Measurements from ENCODE around the gene SEMA4F.

The SEMA4F gene

GRCh38 chr2:74670263-74670662 is 16.2 kb downstream of the SEMA4F start:
- TF ChIP-seq CTCF (IDR thresholded peaks at IDR 0.05; ENCODE audit: low read depth, low read length, poor library complexity, severe bottlenecking): no peak
- TF ChIP-seq EZH2phosphoT487 (IDR thresholded peaks at IDR 0.05; ENCODE audit: borderline replicate concordance, low read length): no peak
- Histone ChIP-seq H3F3A (ENCODE audit: control insufficient read depth, insufficient read depth) (no peaks in the 10 kb centered on the region), H3K27ac (ENCODE audit: low read depth, low read length) (no peak overlapping the region)

GRCh38 chr2:74671479-74671878 is 17.4 kb downstream of the SEMA4F start:
- no peak overlapping the region for H3K4me3 ChIP-seq (ENCODE audit: low read length)
- H3K9me3 ChIP-seq (ENCODE audit: control insufficient read depth, insufficient read depth, low read length): no peaks in the 10 kb centered on the region
- no peaks in the 10 kb centered on the region for H3K4me1 ChIP-seq (ENCODE audit: control insufficient read depth, low read length)
- no peaks in the 10 kb centered on the region for H3K79me2 ChIP-seq (ENCODE audit: control insufficient read depth, low read length)
- H3K27me3 ChIP-seq (ENCODE audit: control insufficient read depth, low read length): no peaks in the 10 kb centered on the region
- H3K27ac ChIP-seq (ENCODE audit: low read depth, low read length): no peak overlapping the region
- no peaks in the 10 kb centered on the region for H3K9me2 ChIP-seq (replicated peaks; ENCODE audit: control insufficient read depth, low read length)
- H3K36me3 ChIP-seq (ENCODE audit: control insufficient read depth, low read length): no peaks in the 10 kb centered on the region
- no peak for TF ChIP-seq CTCF (IDR thresholded peaks at IDR 0.05; ENCODE audit: low read depth, low read length, poor library complexity, severe bottlenecking)
- H3K4me2 ChIP-seq (ENCODE audit: low read length): no peak overlapping the region
- H3F3A ChIP-seq (ENCODE audit: control insufficient read depth, insufficient read depth): no peaks in the 10 kb centered on the region
- H4K20me1 ChIP-seq (ENCODE audit: control insufficient read depth, insufficient read depth, low read depth, low read length): no peaks in the 10 kb centered on the region

More at GRCh38 chr2:74670263-74670662, 16.2 kb downstream of the SEMA4F start:
- H3K79me2 ChIP-seq (ENCODE audit: control insufficient read depth, low read length): no peaks in the 10 kb centered on the region
- no peak overlapping the region for H3K4me2 ChIP-seq (ENCODE audit: low read length)
- H3K9me3 ChIP-seq (ENCODE audit: control insufficient read depth, insufficient read depth, low read length): no peaks in the 10 kb centered on the region
- H3K9me2 ChIP-seq (replicated peaks; ENCODE audit: control insufficient read depth, low read length): no peaks in the 10 kb centered on the region
- no peaks in the 10 kb centered on the region for H4K20me1 ChIP-seq (ENCODE audit: control insufficient read depth, insufficient read depth, low read depth, low read length)
- no peaks in the 10 kb centered on the region for H3K27me3 ChIP-seq (ENCODE audit: control insufficient read depth, low read length)
- H3K4me3 ChIP-seq (ENCODE audit: low read length): no peak overlapping the region
- no peaks in the 10 kb centered on the region for H3K36me3 ChIP-seq (ENCODE audit: control insufficient read depth, low read length)
- no peaks in the 10 kb centered on the region for H3K4me1 ChIP-seq (ENCODE audit: control insufficient read depth, low read length)

GRCh38 chr2:74673826-74674528 is 19.9 kb downstream of the SEMA4F start:
- no peaks in the 10 kb centered on the region for H3F3A ChIP-seq (ENCODE audit: control insufficient read depth, insufficient read depth)
- no peaks in the 10 kb centered on the region for H4K20me1 ChIP-seq (ENCODE audit: control insufficient read depth, insufficient read depth, low read depth, low read length)
- H3K27me3 ChIP-seq (ENCODE audit: control insufficient read depth, low read length): no peaks in the 10 kb centered on the region
- no peaks in the 10 kb centered on the region for H3K79me2 ChIP-seq (ENCODE audit: control insufficient read depth, low read length)
- no peaks in the 10 kb centered on the region for H3K4me1 ChIP-seq (ENCODE audit: control insufficient read depth, low read length)
- no peak overlapping the region for H3K27ac ChIP-seq (ENCODE audit: low read depth, low read length)
- H3K36me3 ChIP-seq (ENCODE audit: control insufficient read depth, low read length): no peaks in the 10 kb centered on the region
- no peak overlapping the region for H3K4me3 ChIP-seq (ENCODE audit: low read length)
- TF ChIP-seq EZH2phosphoT487 (IDR thresholded peaks at IDR 0.05; ENCODE audit: borderline replicate concordance, low read length) (no peak), CTCF (IDR thresholded peaks at IDR 0.05; ENCODE audit: low read depth, low read length, poor library complexity, severe bottlenecking) (no peak)
- no peak overlapping the region for H3K4me2 ChIP-seq (ENCODE audit: low read length)
- H3K9me2 ChIP-seq (replicated peaks; ENCODE audit: control insufficient read depth, low read length): no peaks in the 10 kb centered on the region
- no peaks in the 10 kb centered on the region for H3K9me3 ChIP-seq (ENCODE audit: control insufficient read depth, insufficient read depth, low read length)

All from DOHH2 (cell line).